IMR-90 (cell line): ENCODE results near the gene USH2A. TPM values are rescaled to one million over a fixed set of nuclear protein-coding genes. Genes with fewer than 3 reads are reported as not detected.

Experiments used
- ATAC-seq: fragments of 200-7000 bp; cut with Tn5 transposase; 2 replicates; pipeline ENCODE4 v1.9.1; 2020; ENCODE audit warnings: low read depth, mild to moderate bottlenecking, moderate library complexity
- BruUV-seq: library from RNA; stranded (reverse); fragments of 400-500 nt; replicated peaks from 2 replicates; lab custom pipeline; 2021; lab: Mats Ljungman, UMichigan
- CTCF ChIA-PET: fragments of 300-600 bp; formaldehyde crosslinking; extraction: SDS; loops from one replicate; lab custom pipeline; 2021; ENCODE audit warnings: antibody characterized with exemption; lab: Yijun Ruan, JAX
- POLR2A ChIA-PET: fragments of 300-600 bp; sonication (Branson Sonifier 250); formaldehyde crosslinking; loops from one replicate; lab custom pipeline; 2022; ENCODE audit warnings: antibody characterized with exemption; ENCODE audit not compliant: unreplicated experiment; lab: Charles Lee
- DNase-seq: peaks from one replicate; pipeline ENCODE4 v3.0.0; 2013
- H2AFZ ChIP-seq: replicated peaks from 2 replicates; pipeline ENCODE3; 2013; ENCODE audit warnings: low read length, mild to moderate bottlenecking; ENCODE audit not compliant: poor library complexity
- H2AK5ac ChIP-seq: 2 replicates; pipeline ENCODE4 v1.6.1; 2013; ENCODE audit warnings: low read depth, low read length, inconsistent platforms
- H2AK9ac ChIP-seq: replicated peaks from 2 replicates; pipeline ENCODE3; 2013; ENCODE audit warnings: mild to moderate bottlenecking, low read depth, low read length, moderate library complexity; ENCODE audit not compliant: poor library complexity
- H2BK120ac ChIP-seq: 2 replicates; pipeline ENCODE4 v1.6.1; 2013; ENCODE audit warnings: low read depth, low read length, inconsistent platforms
- H2BK15ac ChIP-seq: 3 replicates; pipeline ENCODE4 v1.6.1; 2013; ENCODE audit warnings: low read depth, low read length, inconsistent platforms
- H2BK20ac ChIP-seq: 2 replicates; pipeline ENCODE4 v1.6.1; 2013; ENCODE audit warnings: low read depth, mild to moderate bottlenecking, inconsistent platforms, low read length, moderate library complexity
- H2BK5ac ChIP-seq: 2 replicates; pipeline ENCODE4 v1.6.1; 2013; ENCODE audit warnings: mild to moderate bottlenecking, low read depth, low read length, inconsistent platforms; ENCODE audit not compliant: poor library complexity, severe bottlenecking
- H3K14ac ChIP-seq: replicated peaks from 2 replicates; pipeline ENCODE4 v1.6.1; 2013; ENCODE audit warnings: low read depth, low read length, inconsistent platforms
- H3K18ac ChIP-seq: 2 replicates; pipeline ENCODE4 v1.6.1; 2013; ENCODE audit warnings: low read depth, low read length, control low read depth
- H3K23ac ChIP-seq: 2 replicates; pipeline ENCODE4 v1.6.1; 2013; ENCODE audit warnings: low read depth, low read length, inconsistent platforms
- H3K27ac ChIP-seq: 2 replicates; pipeline ENCODE4 v1.5.1; 2013; ENCODE audit warnings: mild to moderate bottlenecking, control low read depth, low read length; ENCODE audit not compliant: insufficient read depth
- H3K27me3 ChIP-seq: 2 replicates; pipeline ENCODE4 v1.6.1; 2013; ENCODE audit warnings: low read length; ENCODE audit not compliant: control insufficient read depth, insufficient read depth
- H3K36me3 ChIP-seq: 2 replicates; pipeline ENCODE4 v1.6.1; 2013; ENCODE audit warnings: low read length, mixed read lengths; ENCODE audit not compliant: control insufficient read depth, insufficient read depth
- H3K4ac ChIP-seq: 2 replicates; pipeline ENCODE4 v1.6.1; 2013; ENCODE audit warnings: low read depth, low read length, inconsistent platforms
- H3K4me1 ChIP-seq: 2 replicates; pipeline ENCODE4 v1.6.1; 2013; ENCODE audit warnings: low read length, mixed read lengths; ENCODE audit not compliant: control insufficient read depth, insufficient read depth
- H3K4me2 ChIP-seq: 2 replicates; pipeline ENCODE4 v1.6.1; 2013; ENCODE audit warnings: low read depth, mild to moderate bottlenecking, control low read depth, low read length, moderate library complexity
- H3K4me3 ChIP-seq: 2 replicates; pipeline ENCODE4 v1.5.1; 2013; ENCODE audit warnings: low read depth, mild to moderate bottlenecking, control low read depth, low read length, moderate library complexity; ENCODE audit not compliant: insufficient read depth
- H3K56ac ChIP-seq: 2 replicates; pipeline ENCODE4 v1.6.1; 2013; ENCODE audit warnings: low read length, inconsistent platforms; ENCODE audit not compliant: insufficient read depth; ENCODE audit errors: extremely low read depth
- H3K79me1 ChIP-seq, 2 experiments: 2 replicates each; pipeline ENCODE4 v1.6.1; 2013; ENCODE audit warnings: low read length in 2 of 2, inconsistent platforms in 1 of 2, low read depth in 1 of 2
- H3K9ac ChIP-seq: 2 replicates; pipeline ENCODE4 v1.6.1; 2013; ENCODE audit warnings: low read depth, low read length, control low read depth
- H3K9me1 ChIP-seq: 2 replicates; pipeline ENCODE4 v1.6.1; 2013; ENCODE audit warnings: low read length, inconsistent platforms; ENCODE audit not compliant: insufficient read depth
- H3K9me3 ChIP-seq: 2 replicates; pipeline ENCODE4 v1.6.1; 2013; ENCODE audit warnings: low read length; ENCODE audit not compliant: control insufficient read depth, insufficient read depth
- H4K20me1 ChIP-seq: 2 replicates; pipeline ENCODE4 v1.6.1; 2013; ENCODE audit warnings: low read length, inconsistent platforms; ENCODE audit not compliant: insufficient read depth
- H4K5ac ChIP-seq: 2 replicates; pipeline ENCODE4 v1.6.1; 2013; ENCODE audit warnings: mild to moderate bottlenecking, low read depth, low read length, control low read depth
- H4K8ac ChIP-seq, 2 experiments: 2 replicates each; pipeline ENCODE4 v1.6.1; 2013; ENCODE audit warnings: low read depth in 2 of 2, low read length in 2 of 2, control low read depth in 1 of 2, inconsistent platforms in 1 of 2
- H4K91ac ChIP-seq: 2 replicates; pipeline ENCODE4 v1.6.1; 2013; ENCODE audit warnings: low read depth, low read length, inconsistent platforms; ENCODE audit not compliant: insufficient read depth
- BHLHE40 ChIP-seq: fragments of 150-350 bp; IDR thresholded peaks from 2 replicates; pipeline ENCODE4 v1.6.1; 2016; ENCODE audit warnings: mild to moderate bottlenecking, low read depth, low read length
- CEBPB ChIP-seq: IDR thresholded peaks from 2 replicates; pipeline ENCODE4 v1.6.1; 2012; ENCODE audit warnings: low read depth, low read length, improper control_type of control experiment
- CHD1 ChIP-seq: IDR thresholded peaks from 2 replicates; pipeline ENCODE4 v1.6.1; 2012; ENCODE audit warnings: low read depth, low read length, improper control_type of control experiment
- ELK1 ChIP-seq: fragments of 150-350 bp; IDR thresholded peaks from 2 replicates; pipeline ENCODE4 v1.6.1; 2016; ENCODE audit warnings: low read depth, mild to moderate bottlenecking, low read length, moderate library complexity, borderline replicate concordance
- FOS ChIP-seq: fragments of 150-350 bp; IDR thresholded peaks from 2 replicates; pipeline ENCODE4 v1.6.1; 2016; ENCODE audit warnings: low read depth, low read length
- MAFK ChIP-seq: IDR thresholded peaks from 2 replicates; pipeline ENCODE4 v1.6.1; 2012; ENCODE audit warnings: low read depth, low read length, improper control_type of control experiment
- MAZ ChIP-seq: IDR thresholded peaks from 2 replicates; pipeline ENCODE4 v1.6.1; 2012; ENCODE audit warnings: low read depth, mild to moderate bottlenecking, low read length, improper control_type of control experiment, moderate library complexity, borderline replicate concordance
- NFE2L2 ChIP-seq: fragments of 150-350 bp; IDR thresholded peaks from 2 replicates; pipeline ENCODE4 v1.6.1; 2016; ENCODE audit warnings: low read depth, mild to moderate bottlenecking, low read length
- POLR2A ChIP-seq: IDR thresholded peaks from 2 replicates; pipeline ENCODE4 v1.6.1; 2012; ENCODE audit warnings: mild to moderate bottlenecking, low read depth, low read length
- RAD21 ChIP-seq: IDR thresholded peaks from 2 replicates; pipeline ENCODE4 v1.6.1; 2012; ENCODE audit warnings: low read length, improper control_type of control experiment
- RCOR1 ChIP-seq: IDR thresholded peaks from 2 replicates; pipeline ENCODE4 v1.6.1; 2012; ENCODE audit warnings: mild to moderate bottlenecking, low read length, improper control_type of control experiment; ENCODE audit not compliant: insufficient replicate concordance
- SMC3 ChIP-seq: fragments of 150-350 bp; IDR thresholded peaks from 2 replicates; pipeline ENCODE4 v1.6.1; 2016; ENCODE audit warnings: low read depth, mild to moderate bottlenecking, antibody characterized with exemption, low read length, moderate library complexity
- USF2 ChIP-seq: fragments of 150-350 bp; IDR thresholded peaks from 2 replicates; pipeline ENCODE4 v1.6.1; 2017; ENCODE audit warnings: mild to moderate bottlenecking, antibody characterized with exemption, low read length, low read depth
- WGBS, 2 experiments: methylation state at CpG; one replicate each; pipeline versions ENCODE4 v1.1.5 to v1.1.7; 2013; ENCODE audit warnings: missing lambda C conversion rate in 2 of 2; ENCODE audit not compliant: insufficient read length in 1 of 2; ENCODE audit errors: extremely low coverage in 2 of 2; 5-methylcytosine and 5-hydroxymethylcytosine counted together
- dilution Hi-C: fragments of 300-500 bp; cut with HindIII; formaldehyde crosslinking; loops from one replicate; pipeline ENCODE4 v1.14.3; 2018; ENCODE audit warnings: low sequenced_read_pairs; ENCODE audit not compliant: unreplicated experiment
- in situ Hi-C: fragments of 300-500 bp; cut with MboI; formaldehyde crosslinking; loops from 3 replicates; pipeline ENCODE4 v1.14.3; 2019; ENCODE audit warnings: low sequenced_read_pairs, inconsistent platforms, mixed read lengths
- intact Hi-C: fragments of 100-400 bp; cut with micrococcal nuclease; formaldehyde crosslinking; loops from 2 replicates; pipeline ENCODE4 v1.10.0; 2022
- polyA plus RNA-seq, 3 experiments: library from polyadenylated mRNA; depleted of rRNA; stranded (reverse); fragments of >200 nt; gene quantifications; 2 replicates each; pipeline ENCODE4 v1.2.3, GENCODE V29; 2012; ENCODE audit warnings: low replicate concordance in 1 of 3
- total RNA-seq: library from RNA; depleted of rRNA; stranded (reverse); fragments of >200 nt; gene quantifications from 2 replicates; pipeline ENCODE4 v1.2.3, GENCODE V29; 2012

USH2A gene
- total and polyA plus RNA-seq, 2 of the 4 experiments (the other 2 are of a cell fraction) = under 0.01 to 0.02 TPM

- POLR2A ChIA-PET = no interaction called here
- Histone ChIP-seq H4K5ac (no peak overlapping the region), H3K79me1 (no peaks in the 10 kb centered on the region), H3K36me3 (no peaks in the 10 kb centered on the region), H2AK5ac (no peak overlapping the region), H3K4me2 (no peak overlapping the region), H2BK15ac (no peak overlapping the region), H4K91ac (no peak overlapping the region), H3K4me1 (no peaks in the 10 kb centered on the region), H3K9me3 (no peaks in the 10 kb centered on the region), H3K18ac (no peak overlapping the region), H3K9ac (no peak overlapping the region), H3K14ac (no peak overlapping the region), H3K9me1 (no peaks in the 10 kb centered on the region), H2BK20ac (no peak overlapping the region), H3K4ac (no peak overlapping the region), H3K4me3 (no peak overlapping the region), H3K56ac (no peak overlapping the region), H4K20me1 (no peaks in the 10 kb centered on the region), H2BK5ac (no peak overlapping the region), H3K23ac (no peak overlapping the region), H2AK9ac (no peak overlapping the region), H2BK120ac (no peak overlapping the region), H4K8ac (no peak overlapping the region), H3K27me3 (no peaks in the 10 kb centered on the region), H2AFZ (no peak overlapping the region), H3K27ac (no peak overlapping the region)
- CTCF ChIA-PET = no interaction called here
- TF ChIP-seq USF2 = no peak
- TF ChIP-seq POLR2A = no peak
- no peak for TF ChIP-seq ELK1
- TF ChIP-seq CEBPB = no peak
- no peak for TF ChIP-seq MAFK
- TF ChIP-seq NFE2L2 = no peak
- TF ChIP-seq RAD21 = no peak
- TF ChIP-seq MAZ = no peak
- TF ChIP-seq CHD1 = no peak
- no peak for TF ChIP-seq FOS
- no peak for TF ChIP-seq BHLHE40
- TF ChIP-seq RCOR1 = no peak
- TF ChIP-seq SMC3 = no peak
- WGBS, 2 experiments = no CpG with 5 or more reads among the region's 1 CpG
- ATAC-seq = no peak
- dilution Hi-C loops = no loop called here
- BruUV-seq = no TSS peak
- DNase-seq = no peak
- in situ Hi-C loops = no loop called here
- intact Hi-C loops = no loop called here
Measured at GRCh38 chr1:215868500-215868899, 554.7 kb downstream of the USH2A start.
